GM12873 (cell line): ENCODE measurements around the gene TNS1.

Source experiments
- TF ChIP-seq, protein P1 (sequence below): IDR thresholded peaks from 2 replicates; pipeline ENCODE4 v1.5.1; 2012; ENCODE audit warnings: low read depth, mild to moderate bottlenecking, moderate library complexity, low read length, control low read depth; ENCODE audit not compliant: insufficient read depth; ENCODE audit errors: missing control alignments

TNS1 gene

GRCh38 chr2:217830061-217830460, 172.7 kb downstream of the TNS1 start:
- TF ChIP-seq, protein P1, sequence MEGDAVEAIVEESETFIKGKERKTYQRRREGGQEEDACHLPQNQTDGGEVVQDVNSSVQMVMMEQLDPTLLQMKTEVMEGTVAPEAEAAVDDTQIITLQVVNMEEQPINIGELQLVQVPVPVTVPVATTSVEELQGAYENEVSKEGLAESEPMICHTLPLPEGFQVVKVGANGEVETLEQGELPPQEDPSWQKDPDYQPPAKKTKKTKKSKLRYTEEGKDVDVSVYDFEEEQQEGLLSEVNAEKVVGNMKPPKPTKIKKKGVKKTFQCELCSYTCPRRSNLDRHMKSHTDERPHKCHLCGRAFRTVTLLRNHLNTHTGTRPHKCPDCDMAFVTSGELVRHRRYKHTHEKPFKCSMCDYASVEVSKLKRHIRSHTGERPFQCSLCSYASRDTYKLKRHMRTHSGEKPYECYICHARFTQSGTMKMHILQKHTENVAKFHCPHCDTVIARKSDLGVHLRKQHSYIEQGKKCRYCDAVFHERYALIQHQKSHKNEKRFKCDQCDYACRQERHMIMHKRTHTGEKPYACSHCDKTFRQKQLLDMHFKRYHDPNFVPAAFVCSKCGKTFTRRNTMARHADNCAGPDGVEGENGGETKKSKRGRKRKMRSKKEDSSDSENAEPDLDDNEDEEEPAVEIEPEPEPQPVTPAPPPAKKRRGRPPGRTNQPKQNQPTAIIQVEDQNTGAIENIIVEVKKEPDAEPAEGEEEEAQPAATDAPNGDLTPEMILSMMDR: no peak

GRCh38 chr2:217829420-217829819, 173.4 kb downstream of the TNS1 start:
- TF ChIP-seq, protein P1: no peak

- TF ChIP-seq, protein P1: no peak
Observed at GRCh38 chr2:217828336-217828735, 174.5 kb downstream of the TNS1 start.

- TF ChIP-seq, protein P1: no peak
Observed at GRCh38 chr2:217827430-217828201, 175.2 kb downstream of the TNS1 start.

- TF ChIP-seq, protein P1: no peak
Observed at GRCh38 chr2:217826991-217827390, 175.8 kb downstream of the TNS1 start.

GRCh38 chr2:217826520-217826919, 176.3 kb downstream of the TNS1 start:
- TF ChIP-seq, protein P1: no peak

DNA sequence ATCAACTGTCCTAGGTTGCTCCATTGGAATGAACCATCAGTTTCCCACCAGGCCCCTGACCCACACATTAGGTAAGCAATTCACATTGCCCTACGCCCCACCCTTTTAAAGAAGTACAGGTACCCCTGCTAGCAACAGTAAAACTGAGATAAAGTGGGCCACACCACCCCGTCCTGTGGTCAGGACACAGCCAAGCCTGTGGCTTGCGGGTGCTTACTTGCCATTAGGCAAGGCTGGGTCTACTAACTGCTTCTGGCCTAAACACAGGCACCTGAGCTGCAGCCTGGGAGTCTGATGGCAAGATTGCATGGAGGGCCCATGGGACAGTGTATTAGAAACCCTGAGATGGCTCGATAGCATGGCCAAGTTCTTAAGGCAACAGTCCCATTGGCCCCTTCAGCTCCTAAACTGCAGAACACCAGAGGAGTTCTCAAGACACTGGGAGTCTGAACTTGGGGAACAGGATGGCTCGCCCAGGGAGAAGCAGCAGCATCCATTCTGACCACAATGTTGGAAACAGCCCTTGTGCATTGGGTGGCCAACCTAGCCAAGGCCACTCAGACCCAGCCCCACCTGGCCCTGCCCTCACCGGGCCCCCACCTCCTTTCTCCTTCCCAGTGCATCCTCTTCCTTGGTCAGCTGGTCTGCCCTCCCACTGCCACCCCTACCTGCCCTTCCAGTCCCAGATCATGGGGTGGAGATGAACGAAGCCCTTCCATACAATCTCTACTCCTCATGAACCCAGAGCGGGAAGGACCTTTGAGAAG, 177.1 kb downstream of the TNS1 start:
- TF ChIP-seq, protein P1: no peak
